Hematopoietic multipotent progenitor cell treated with erythropoietin and hydrocortisone succinate and interleukin-3 and kit ligand, for 17 days (in vitro differentiated cells): ENCODE measurements around the gene FBLN1.
"Not testable (repeated sequence)": the region's sequence is repeated elsewhere in the genome, so short reads cannot be mapped to it uniquely, and the experiment has no call there.

Experiments used
- DNase-seq: peaks from one replicate; pipeline ENCODE4 v3.0.0-alpha.2; 2015; ENCODE audit warnings: low spot score

The FBLN1 gene

GRCh38 chr22:45477366-45478107, 25.1 kb upstream of the FBLN1 start:
- DNase-seq, result no peak

- DNase-seq, result no peak
These were observed 24.4 kb upstream of the FBLN1 start for GRCh38 chr22:45478108-45478771.

- DNase-seq, result no peak
These were observed 22.0 kb upstream of the FBLN1 start for GRCh38 chr22:45480717-45481116.

- DNase-seq, result no peak
These were observed 21.0 kb upstream of the FBLN1 start for GRCh38 chr22:45481661-45482060.

GRCh38 chr22:45482169-45482568, 20.5 kb upstream of the FBLN1 start:
- no peak for DNase-seq

- DNase-seq, result no peak
These were observed 19.4 kb upstream of the FBLN1 start for GRCh38 chr22:45483319-45483718.

- no peak for DNase-seq
These were observed 18.7 kb upstream of the FBLN1 start for GRCh38 chr22:45483918-45484499.

GRCh38 chr22:45484742-45485141, 17.9 kb upstream of the FBLN1 start:
- DNase-seq, result no peak

GRCh38 chr22:45485261-45485660, 17.4 kb upstream of the FBLN1 start:
- DNase-seq, result no peak

GRCh38 chr22:45488764-45489370, 13.8 kb upstream of the FBLN1 start:
- DNase-seq, result no peak

- DNase-seq, result no peak
These were observed 11.8 kb upstream of the FBLN1 start for GRCh38 chr22:45490836-45491235.

GRCh38 chr22:45491841-45492240, 10.8 kb upstream of the FBLN1 start:
- DNase-seq, result no peak

GRCh38 chr22:45493286-45493771, 9.4 kb upstream of the FBLN1 start:
- DNase-seq, result no peak

GRCh38 chr22:45494306-45494705, 8.4 kb upstream of the FBLN1 start:
- DNase-seq, result not testable (repeated sequence)

GRCh38 chr22:45495616-45496015, 7.1 kb upstream of the FBLN1 start:
- DNase-seq, result not testable (repeated sequence)

- DNase-seq, result no peak
These were observed 6.2 kb upstream of the FBLN1 start for GRCh38 chr22:45496451-45496941.

GRCh38 chr22:45497351-45498145, 5.1 kb upstream of the FBLN1 start:
- DNase-seq, result no peak

GRCh38 chr22:45499746-45500145, 2.9 kb upstream of the FBLN1 start:
- no peak for DNase-seq

GRCh38 chr22:45503050-45503815, 550 bp downstream of the FBLN1 start:
- DNase-seq, result no peak

GRCh38 chr22:45503816-45504372, 1.2 kb downstream of the FBLN1 start:
- no peak for DNase-seq
